K562 treated with DMSO at 1 percent for 48 hours (cell line): ENCODE data around the gene DNAJC25. TPM values are rescaled to one million over a fixed set of nuclear protein-coding genes. Genes with fewer than 3 reads are reported as not detected.

Source experiments
- total RNA-seq: library from RNA; unstranded; fragments of 300-600 nt; gene quantifications from 2 replicates; pipeline ENCODE4 v1.2.3, GENCODE V29; 2022; ENCODE audit warnings: low replicate concordance; ENCODE audit errors: extremely low read depth

The DNAJC25 gene
- total RNA-seq, result not detected in 2 replicates

DNA sequence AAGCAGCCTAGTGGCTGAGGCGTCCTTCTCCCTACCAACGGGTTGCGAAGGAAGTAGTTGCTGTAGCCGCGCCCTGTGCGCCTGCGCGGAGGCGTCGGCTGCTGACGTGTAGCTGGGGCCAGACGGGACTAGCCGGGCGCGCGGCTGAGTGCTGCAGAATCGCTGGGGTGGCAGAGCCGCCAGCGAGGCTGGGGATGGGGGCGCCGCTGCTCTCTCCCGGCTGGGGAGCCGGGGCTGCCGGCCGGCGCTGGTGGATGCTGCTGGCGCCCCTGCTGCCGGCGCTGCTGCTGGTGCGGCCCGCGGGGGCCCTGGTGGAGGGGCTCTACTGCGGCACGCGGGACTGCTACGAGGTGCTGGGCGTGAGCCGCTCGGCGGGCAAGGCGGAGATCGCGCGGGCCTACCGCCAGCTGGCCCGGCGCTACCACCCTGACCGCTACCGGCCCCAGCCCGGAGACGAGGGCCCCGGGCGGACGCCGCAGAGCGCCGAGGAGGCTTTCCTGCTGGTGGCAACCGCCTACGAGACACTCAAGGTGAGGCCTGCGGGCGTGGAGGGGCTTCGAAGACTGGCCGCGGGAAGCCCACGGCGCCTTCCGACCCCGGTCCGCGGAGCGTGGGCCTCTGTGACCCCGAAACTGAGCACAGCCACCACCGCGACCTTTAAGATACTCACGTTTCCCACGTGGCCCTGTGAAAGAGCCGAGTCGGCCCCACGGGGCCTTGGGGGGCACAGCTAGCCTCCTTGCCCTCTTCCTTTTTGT, at the start of gene DNAJC25:
Gene DNAJC25 (plus strand): TSS at position 121 of the 758 bp plus-strand sequence. CDS start 74 bp downstream, at position 195.

DNA sequence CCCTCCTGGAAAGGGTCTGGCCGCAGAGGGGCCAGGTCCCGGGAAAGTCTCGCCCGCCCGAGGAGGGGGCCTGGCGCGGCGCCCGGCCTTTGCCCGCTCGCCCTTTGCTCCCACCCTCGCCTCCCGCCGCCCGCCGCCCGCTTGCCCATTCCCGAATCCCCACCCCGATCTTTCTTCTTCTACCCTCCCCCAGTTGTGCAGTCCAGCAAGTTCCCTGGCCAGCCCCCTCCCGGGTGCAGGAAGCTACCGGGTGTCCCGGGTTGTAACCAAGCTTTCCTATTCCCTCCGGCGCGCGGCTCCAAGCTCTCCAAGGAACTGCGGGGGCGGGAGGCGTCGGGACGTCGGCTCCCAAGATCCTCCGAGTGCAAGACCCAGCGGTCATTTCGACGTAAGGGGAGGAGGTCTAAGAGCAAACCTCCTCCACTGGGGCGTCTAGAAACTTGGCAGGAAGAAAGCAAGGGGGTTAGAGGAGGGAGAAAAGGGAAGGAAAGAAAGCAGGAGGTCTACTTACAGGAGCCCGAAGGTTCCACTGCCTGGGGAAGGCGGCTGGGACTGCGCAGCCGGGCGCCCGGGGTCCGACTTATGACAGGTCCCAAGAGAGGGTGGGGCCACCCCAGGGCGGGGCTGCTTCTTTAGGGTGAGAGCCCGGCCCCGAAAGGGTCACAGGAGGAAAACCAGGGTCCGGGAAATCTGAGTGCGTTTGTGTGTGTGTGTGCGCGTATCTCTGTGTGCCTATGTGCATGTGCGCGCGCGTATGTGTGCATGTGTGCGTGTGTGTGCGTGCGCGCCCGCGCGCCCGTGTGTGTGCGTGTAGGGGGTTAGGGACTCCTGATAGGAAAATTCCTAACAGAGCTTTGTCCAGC, 31.8 kb upstream of the DNAJC25 start, which contains the start of gene PTGR1:
Gene PTGR1 (minus strand): TSS at position 556 of the 863 bp plus-strand sequence. CDS start 2,225 bp downstream, outside the sequence.

DNA sequence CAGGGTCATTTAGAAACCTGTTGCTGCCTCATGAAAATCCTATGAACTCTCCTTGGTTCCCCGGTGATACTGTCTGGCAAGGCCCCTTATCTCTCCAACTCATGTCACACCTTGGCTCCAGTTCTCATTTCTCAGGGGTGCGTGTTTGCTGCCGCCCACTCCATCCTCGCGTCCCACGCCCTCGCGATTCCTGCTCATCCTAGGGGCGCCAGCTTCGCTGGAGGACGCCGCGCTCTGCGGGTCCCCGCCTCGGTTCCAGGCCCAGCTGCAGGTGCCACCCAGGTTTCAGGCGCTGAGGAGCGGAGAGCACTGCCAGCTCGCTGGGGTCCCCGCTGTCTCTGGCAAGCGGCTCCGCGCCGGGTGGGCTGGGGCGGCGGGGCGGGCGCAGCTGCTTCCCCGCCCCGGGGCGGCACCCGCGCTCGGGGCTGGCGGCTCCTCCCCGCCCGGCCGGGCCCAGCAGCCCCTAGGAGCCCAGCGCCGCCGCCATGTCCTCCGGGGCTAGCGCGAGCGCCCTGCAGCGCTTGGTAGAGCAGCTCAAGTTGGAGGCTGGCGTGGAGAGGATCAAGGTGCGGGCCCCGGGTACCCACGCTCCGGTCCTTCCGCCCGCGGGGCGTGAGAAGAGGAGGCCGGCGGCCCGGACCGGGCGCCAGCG, 30.1 kb downstream of the DNAJC25 start, which contains the start of gene GNG10:
Gene GNG10 (plus strand): TSS at position 456 of the 652 bp plus-strand sequence. CDS start 30 bp downstream, at position 486.

Other genes starting within 250 kb of the DNAJC25 start
- gene ECPAS, start 147.0 kb upstream of the DNAJC25 start, total RNA-seq, result not detected in 2 replicates
- not detected in 2 replicates for gene ZNF483, start 106.2 kb upstream of the DNAJC25 start, total RNA-seq
- not detected in 2 replicates for gene PTGR1, start 31.7 kb upstream of the DNAJC25 start, total RNA-seq
- gene GNG10, start 30.3 kb downstream of the DNAJC25 start, total RNA-seq, result not detected in 2 replicates
- gene SHOC1, start 163.6 kb downstream of the DNAJC25 start, total RNA-seq, result not detected in 2 replicates